GM10847 (cell line): Measurements from ENCODE around the gene STXBP6.

Source experiments
- POLR2A ChIP-seq: IDR thresholded peaks from 2 replicates; pipeline ENCODE4 v1.6.1; 2011; ENCODE audit not compliant: insufficient read length; ENCODE audit errors: extremely low read depth

The STXBP6 gene

GRCh38 chr14:25006961-25007795 lies 42.8 kb downstream of the STXBP6 start:
- TF ChIP-seq POLR2A = no peak

GRCh38 chr14:25006031-25006430 lies 43.9 kb downstream of the STXBP6 start:
- no peak for TF ChIP-seq POLR2A

GRCh38 chr14:25004389-25004809 lies 45.5 kb downstream of the STXBP6 start:
- no peak for TF ChIP-seq POLR2A

GRCh38 chr14:25003537-25003936 lies 46.4 kb downstream of the STXBP6 start:
- TF ChIP-seq POLR2A = no peak

- TF ChIP-seq POLR2A = no peak
Measured at GRCh38 chr14:25001601-25002000, 48.3 kb downstream of the STXBP6 start.

GRCh38 chr14:25001156-25001555 lies 48.8 kb downstream of the STXBP6 start:
- TF ChIP-seq POLR2A = no peak

- no peak for TF ChIP-seq POLR2A
Measured at GRCh38 chr14:24999157-24999556, 50.8 kb downstream of the STXBP6 start.

GRCh38 chr14:24996930-24997725 lies 52.8 kb downstream of the STXBP6 start:
- TF ChIP-seq POLR2A = no peak

GRCh38 chr14:24995016-24995415 lies 54.9 kb downstream of the STXBP6 start:
- TF ChIP-seq POLR2A = no peak

GRCh38 chr14:24993631-24994030 lies 56.3 kb downstream of the STXBP6 start:
- TF ChIP-seq POLR2A = no peak

- TF ChIP-seq POLR2A = no peak
Measured at GRCh38 chr14:24992624-24993360, 57.2 kb downstream of the STXBP6 start.

- no peak for TF ChIP-seq POLR2A
Measured at GRCh38 chr14:24991821-24992220, 58.1 kb downstream of the STXBP6 start.

GRCh38 chr14:24991288-24991687 lies 58.7 kb downstream of the STXBP6 start:
- no peak for TF ChIP-seq POLR2A

GRCh38 chr14:24990773-24991172 lies 59.2 kb downstream of the STXBP6 start:
- no peak for TF ChIP-seq POLR2A

- TF ChIP-seq POLR2A = no peak
Measured at GRCh38 chr14:24990050-24990449, 59.9 kb downstream of the STXBP6 start.
